K562 (cell line): ENCODE results near the gene CLDND1. TPM values are rescaled to one million over a fixed set of nuclear protein-coding genes. Genes with fewer than 3 reads are reported as not detected.

ENCODE experiments used
- ATAC-seq: fragments of 200-7000 bp; cut with Tn5 transposase; 3 replicates; pipeline ENCODE4 v1.9.1; 2020; ENCODE audit warnings: moderate library complexity
- BruUV-seq: library from RNA; stranded (reverse); fragments of 400-500 nt; replicated peaks from 2 replicates; lab custom pipeline; 2021; lab: Mats Ljungman, UMichigan
- CTCF ChIA-PET: fragments of 300-600 bp; formaldehyde crosslinking; extraction: SDS; loops from one replicate; lab custom pipeline; 2021; ENCODE audit warnings: low intra/inter-chr PET ratio; lab: Yijun Ruan, JAX
- POLR2A ChIA-PET: fragments of 300-600, 350-650 bp; sonication (Branson Sonifier 250); formaldehyde crosslinking; extraction: SDS; loops from one replicate; lab custom pipeline; 2021; ENCODE audit warnings: antibody characterized with exemption, inconsistent platforms; lab: Yijun Ruan, JAX
- DNase-seq, 4 experiments: peaks; one replicate each; pipeline versions ENCODE4 v3.0.0 to v3.0.0-alpha.2; 2011 to 2018; ENCODE audit warnings: low spot score in 3 of 4, mixed read lengths in 3 of 4; ENCODE audit errors: extremely low read depth in 1 of 4
- FAIRE-seq: peaks from 2 replicates; lab custom pipeline; 2011; peaks lifted over from hg19 to GRCh38; lab: Jason Lieb, UNC
- H2AFZ ChIP-seq: 2 replicates; pipeline ENCODE4 v1.6.0; 2011; ENCODE audit warnings: low read depth, low read length, control low read depth, inconsistent platforms
- H3K27ac ChIP-seq: fragments of 200-600 bp; 3 replicates; pipeline ENCODE4 v1.8.0; 2011; ENCODE audit warnings: low read depth, mild to moderate bottlenecking, control low read depth, inconsistent platforms, low read length, moderate library complexity, mixed read lengths; ENCODE audit errors: extremely low read depth
- H3K27me3 ChIP-seq, 2 experiments: fragments of 300-600 bp in 1 of 2; 2 replicates in 1 of 2; 3 replicates in 1 of 2; pipeline versions ENCODE4 v1.6.0 to v1.8.0; 2011; ENCODE audit warnings: inconsistent platforms in 2 of 2, low read length in 2 of 2, mild to moderate bottlenecking in 1 of 2, mixed read lengths in 1 of 2, moderate library complexity in 1 of 2; ENCODE audit not compliant: control insufficient read depth in 2 of 2, insufficient read depth in 2 of 2
- H3K36me3 ChIP-seq: fragments of 300-600 bp; 3 replicates; pipeline ENCODE4 v1.8.0; 2011; ENCODE audit warnings: mild to moderate bottlenecking, low read length, inconsistent platforms; ENCODE audit not compliant: control insufficient read depth, insufficient read depth
- H3K4me1 ChIP-seq, 2 experiments: fragments of 200-600 bp in 1 of 2; replicated peaks in 1 of 2; 2 replicates in 1 of 2; 3 replicates in 1 of 2; pipeline versions ENCODE4 v1.5.1 to v1.8.0; 2011; ENCODE audit warnings: inconsistent platforms in 2 of 2, low read length in 2 of 2, mild to moderate bottlenecking in 1 of 2, mixed read lengths in 1 of 2, moderate library complexity in 1 of 2; ENCODE audit not compliant: control insufficient read depth in 2 of 2, insufficient read depth in 2 of 2
- H3K4me2 ChIP-seq: 2 replicates; pipeline ENCODE4 v1.6.1; 2011; ENCODE audit warnings: low read length, control low read depth, inconsistent platforms, mixed read lengths; ENCODE audit not compliant: insufficient read depth
- H3K4me3 ChIP-seq: fragments of 200-600 bp; sonication (generic), shearing (Covaris generic); 2 replicates; pipeline ENCODE4 v1.5.1; 2016; ENCODE audit warnings: control low read depth, inconsistent platforms
- H3K79me2 ChIP-seq: fragments of 200-600 bp; 3 replicates; pipeline ENCODE4 v1.8.0; 2011; ENCODE audit warnings: low read length, inconsistent platforms; ENCODE audit not compliant: control insufficient read depth, insufficient read depth
- H3K9ac ChIP-seq, 2 experiments: 2 replicates each; pipeline versions ENCODE4 v1.6.0 to v1.6.1; 2011; ENCODE audit warnings: low read depth in 2 of 2, low read length in 2 of 2, control low read depth in 1 of 2, inconsistent platforms in 1 of 2, mild to moderate bottlenecking in 1 of 2, mixed read lengths in 1 of 2; ENCODE audit not compliant: insufficient read depth in 1 of 2
- H3K9me1 ChIP-seq: one replicate; pipeline ENCODE4 v1.6.0; 2011; ENCODE audit warnings: inconsistent platforms, mild to moderate bottlenecking, low read length, moderate library complexity; ENCODE audit not compliant: control insufficient read depth, insufficient read depth
- H3K9me3 ChIP-seq: replicated peaks from 2 replicates; pipeline ENCODE4 v1.5.1; 2011; ENCODE audit warnings: low read depth, low read length, inconsistent platforms; ENCODE audit not compliant: control insufficient read depth, insufficient read depth
- H4K20me1 ChIP-seq: replicated peaks from 2 replicates; pipeline ENCODE4 v1.6.1; 2011; ENCODE audit warnings: low read length, inconsistent platforms, mixed read lengths; ENCODE audit not compliant: control insufficient read depth, insufficient read depth
- NCOA2 ChIP-seq, 2 experiments: fragments of 450-650 bp; IDR thresholded peaks; 2 replicates each; pipeline ENCODE4 v1.6.1; 2018; ENCODE audit warnings: mild to moderate bottlenecking in 2 of 2, moderate library complexity in 1 of 2; ENCODE audit not compliant: partially characterized antibody in 2 of 2
- NFXL1 ChIP-seq: fragments of 450-650 bp; formaldehyde crosslinking; IDR thresholded peaks from 2 replicates; pipeline ENCODE4 v1.4.0; 2021; ENCODE audit warnings: mild to moderate bottlenecking
- PHB2 ChIP-seq: fragments of 450-650 bp; IDR thresholded peaks from 2 replicates; pipeline ENCODE4 v1.6.1; 2017; ENCODE audit warnings: low read depth
- PURB ChIP-seq: sonication (generic); formaldehyde crosslinking; IDR thresholded peaks from 2 replicates; pipeline ENCODE4 v1.9.0; 2021; ENCODE audit warnings: low read depth, mild to moderate bottlenecking, missing genetic modification reagents
- RFX5 ChIP-seq: IDR thresholded peaks from 2 replicates; pipeline ENCODE4 v1.6.1; 2011; ENCODE audit warnings: low read depth, mild to moderate bottlenecking, improper control_type of control experiment, low read length
- SNIP1 ChIP-seq: fragments of 450-650 bp; IDR thresholded peaks from 2 replicates; pipeline ENCODE4 v1.7.1; 2017; ENCODE audit warnings: low read depth, mild to moderate bottlenecking
- SPI1 ChIP-seq: IDR thresholded peaks from 2 replicates; pipeline ENCODE4 v1.6.1; 2011; ENCODE audit warnings: low read depth, low read length, control low read depth, borderline replicate concordance
- TAF15 ChIP-seq: fragments of 200-400 bp; formaldehyde crosslinking; IDR thresholded peaks from 2 replicates; pipeline ENCODE4 v1.6.1; 2017; ENCODE audit warnings: mild to moderate bottlenecking, low read depth, low read length, moderate library complexity
- TBL1XR1 ChIP-seq, 2 experiments: IDR thresholded peaks; 2 replicates each; pipeline ENCODE4 v1.6.1; 2012; ENCODE audit warnings: improper control_type of control experiment in 2 of 2, low read length in 2 of 2, mild to moderate bottlenecking in 1 of 2
- ZBTB8A ChIP-seq: fragments of 450-650 bp; IDR thresholded peaks from 2 replicates; pipeline ENCODE4 v1.6.1; 2018; ENCODE audit warnings: mild to moderate bottlenecking, moderate library complexity; ENCODE audit not compliant: partially characterized antibody
- ZC3H11A ChIP-seq: IDR thresholded peaks from 2 replicates; pipeline ENCODE4 v1.6.1; 2012; ENCODE audit warnings: low read depth, low read length, improper control_type of control experiment
- ZNF431 ChIP-seq: sonication (generic); formaldehyde crosslinking; IDR thresholded peaks from 2 replicates; pipeline ENCODE4 v1.8.0; 2022; ENCODE audit warnings: mild to moderate bottlenecking, missing genetic modification reagents
- ZNF668 ChIP-seq: fragments of 250-450 bp; sonication (Bioruptor Pico); IDR thresholded peaks from 2 replicates; pipeline ENCODE4 v1.8.0; 2022; ENCODE audit warnings: mild to moderate bottlenecking, inconsistent platforms
- WGBS: fragments of 100-300 bp; shearing (Covaris generic); methylation state at CpG from one replicate; pipeline ENCODE4 v1.1.6; 2016; ENCODE audit warnings: low coverage, mixed read lengths; ENCODE audit not compliant: insufficient coverage; ENCODE audit errors: missing lambda C conversion rate; 5-methylcytosine and 5-hydroxymethylcytosine counted together
- in situ Hi-C: fragments of 300-500 bp; cut with MboI; formaldehyde crosslinking; loops from 4 replicates; pipeline ENCODE4 v1.15.0; 2018; ENCODE audit warnings: inconsistent platforms, mixed read lengths
- intact Hi-C: fragments of 100-400 bp; cut with micrococcal nuclease; formaldehyde crosslinking; loops from 2 replicates; pipeline ENCODE4 v1.14.2; 2022
- polyA plus RNA-seq, 8 experiments: library from polyadenylated mRNA; depleted of rRNA in 4 of 8; stranded (reverse) in 5 of 8; unstranded in 3 of 8; fragments of >200 nt; fragmentation: Nextera tagmentation in 2 of 8; fragmentation: Illumina TruSeq in 1 of 8; extraction: Ambion mirVana in 2 of 8; extraction: Trizol in 1 of 8; gene quantifications; 2 replicates each; pipeline versions ENCODE4 v1.2.1 to v1.2.3, GENCODE V29; 2011 to 2014; ENCODE audit warnings: inconsistent platforms in 1 of 8, missing spikeins in 1 of 8
- total RNA-seq, 7 experiments: library from RNA; depleted of rRNA in 6 of 7; stranded (reverse); fragments of >200 nt in 6 of 7; fragmentation: Illumina TruSeq in 2 of 7; extraction: Trizol in 2 of 7; gene quantifications; 2 replicates each; pipeline versions ENCODE4 v1.2.1 to v1.2.3, GENCODE V29; 2011 to 2021; ENCODE audit warnings: low replicate concordance in 1 of 7
- TF ChIP-seq, protein P1 (sequence below): fragments of 450-650 bp; formaldehyde crosslinking; IDR thresholded peaks from 2 replicates; pipeline ENCODE4 v1.4.0; 2020; ENCODE audit warnings: mild to moderate bottlenecking
- TF ChIP-seq, protein P2 (sequence below): sonication (generic); formaldehyde crosslinking; IDR thresholded peaks from 2 replicates; pipeline ENCODE4 v1.8.0; 2022; ENCODE audit warnings: missing genetic modification reagents, mild to moderate bottlenecking, borderline replicate concordance
- TF ChIP-seq, protein P3 (sequence below): fragments of 250-450 bp; sonication (Bioruptor Pico); IDR thresholded peaks from 2 replicates; pipeline ENCODE4 v1.9.0; 2021; ENCODE audit warnings: mild to moderate bottlenecking, inconsistent platforms

The CLDND1 gene
- total and polyA plus RNA-seq, 9 of the 15 experiments (the other 6 are each of a cell fraction or from before 2014, with no cell fraction given), result 29.2 to 141 (median 60.7) TPM

DNA sequence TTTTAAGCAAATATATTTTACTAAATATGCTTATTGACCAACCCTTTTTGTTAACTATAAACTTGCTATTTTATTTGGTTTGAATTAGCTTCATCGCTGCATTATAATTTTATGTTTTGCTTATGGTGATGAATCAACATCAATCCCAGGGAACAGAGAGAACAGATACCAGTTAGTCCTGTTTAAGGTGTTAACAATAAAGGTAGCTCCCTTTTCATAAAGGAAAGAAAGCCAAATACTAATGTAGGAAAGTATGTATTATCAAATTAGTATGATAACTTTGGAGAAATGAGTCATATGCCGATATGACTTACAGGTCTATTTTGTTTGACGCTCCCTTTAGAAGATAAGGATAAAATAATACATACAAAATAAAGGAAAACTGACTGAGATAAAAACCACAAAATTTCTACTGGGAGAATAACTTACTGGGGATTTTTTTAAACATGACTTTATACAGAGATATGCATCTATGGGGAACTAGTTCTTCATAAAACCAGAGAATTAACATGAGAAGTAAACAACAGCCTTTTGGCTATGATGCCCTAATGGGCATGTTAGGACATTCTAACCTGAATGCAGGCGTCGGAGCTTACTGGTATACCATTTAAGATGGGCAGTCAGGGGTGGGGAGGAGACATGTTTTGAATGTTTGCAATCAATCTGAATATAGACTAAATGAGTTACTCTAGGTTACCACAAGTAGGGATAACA, 20.7 kb downstream of the CLDND1 start:
- Histone ChIP-seq H3K27ac (no peak overlapping the region), H3K9me3 (no peaks in the 10 kb centered on the region), H3K4me3 (no peak overlapping the region), H2AFZ (no peak overlapping the region; the same call in 1 of the 2 replicates), H3K27me3 (no peaks in the 10 kb centered on the region), H3K79me2 (no peaks in the 10 kb centered on the region), H3K36me3 (no peaks in the 10 kb centered on the region), H3K4me1 (peaks cover 0 to 5% of the 10 kb centered on the region in 2 experiments; a peak in 1 of 5 replicates), H3K9me1 (no peaks in the 10 kb centered on the region), H3K9ac (no peak overlapping the region), H3K4me2 (no peak overlapping the region), H4K20me1 (no peaks in the 10 kb centered on the region)
- ChIA-PET POLR2A (no interaction called here), CTCF (no interaction called here)
- 13% methylated on average over 3 of the region's 5 CpGs for WGBS
- in situ Hi-C loops (no loop called here), intact Hi-C loops (no loop called here)
- TF ChIP-seq, protein P1, sequence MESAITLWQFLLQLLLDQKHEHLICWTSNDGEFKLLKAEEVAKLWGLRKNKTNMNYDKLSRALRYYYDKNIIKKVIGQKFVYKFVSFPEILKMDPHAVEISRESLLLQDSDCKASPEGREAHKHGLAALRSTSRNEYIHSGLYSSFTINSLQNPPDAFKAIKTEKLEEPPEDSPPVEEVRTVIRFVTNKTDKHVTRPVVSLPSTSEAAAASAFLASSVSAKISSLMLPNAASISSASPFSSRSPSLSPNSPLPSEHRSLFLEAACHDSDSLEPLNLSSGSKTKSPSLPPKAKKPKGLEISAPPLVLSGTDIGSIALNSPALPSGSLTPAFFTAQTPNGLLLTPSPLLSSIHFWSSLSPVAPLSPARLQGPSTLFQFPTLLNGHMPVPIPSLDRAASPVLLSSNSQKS (CRISPR knock-in tag), result no peak
- no peak for TF ChIP-seq PHB2
- TF ChIP-seq SNIP1, result no peak
- TF ChIP-seq PURB, result no peak
- no peak for TF ChIP-seq TAF15
- TF ChIP-seq ZNF668 (CRISPR knock-in tag), result no peak
- TF ChIP-seq SPI1, result no peak
- TF ChIP-seq, protein P2, sequence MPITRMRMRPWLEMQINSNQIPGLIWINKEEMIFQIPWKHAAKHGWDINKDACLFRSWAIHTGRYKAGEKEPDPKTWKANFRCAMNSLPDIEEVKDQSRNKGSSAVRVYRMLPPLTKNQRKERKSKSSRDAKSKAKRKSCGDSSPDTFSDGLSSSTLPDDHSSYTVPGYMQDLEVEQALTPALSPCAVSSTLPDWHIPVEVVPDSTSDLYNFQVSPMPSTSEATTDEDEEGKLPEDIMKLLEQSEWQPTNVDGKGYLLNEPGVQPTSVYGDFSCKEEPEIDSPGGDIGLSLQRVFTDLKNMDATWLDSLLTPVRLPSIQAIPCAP (CRISPR knock-in tag), result no peak
- TF ChIP-seq, protein P3, sequence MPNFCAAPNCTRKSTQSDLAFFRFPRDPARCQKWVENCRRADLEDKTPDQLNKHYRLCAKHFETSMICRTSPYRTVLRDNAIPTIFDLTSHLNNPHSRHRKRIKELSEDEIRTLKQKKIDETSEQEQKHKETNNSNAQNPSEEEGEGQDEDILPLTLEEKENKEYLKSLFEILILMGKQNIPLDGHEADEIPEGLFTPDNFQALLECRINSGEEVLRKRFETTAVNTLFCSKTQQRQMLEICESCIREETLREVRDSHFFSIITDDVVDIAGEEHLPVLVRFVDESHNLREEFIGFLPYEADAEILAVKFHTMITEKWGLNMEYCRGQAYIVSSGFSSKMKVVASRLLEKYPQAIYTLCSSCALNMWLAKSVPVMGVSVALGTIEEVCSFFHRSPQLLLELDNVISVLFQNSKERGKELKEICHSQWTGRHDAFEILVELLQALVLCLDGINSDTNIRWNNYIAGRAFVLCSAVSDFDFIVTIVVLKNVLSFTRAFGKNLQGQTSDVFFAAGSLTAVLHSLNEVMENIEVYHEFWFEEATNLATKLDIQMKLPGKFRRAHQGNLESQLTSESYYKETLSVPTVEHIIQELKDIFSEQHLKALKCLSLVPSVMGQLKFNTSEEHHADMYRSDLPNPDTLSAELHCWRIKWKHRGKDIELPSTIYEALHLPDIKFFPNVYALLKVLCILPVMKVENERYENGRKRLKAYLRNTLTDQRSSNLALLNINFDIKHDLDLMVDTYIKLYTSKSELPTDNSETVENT, result no peak
- TF ChIP-seq TBL1XR1 (IDR thresholded peaks at IDR 0.05; ENCODE audit: low read length in 2 of 2), result no peak
- no peak for TF ChIP-seq NFXL1 (CRISPR knock-in tag)
- no peak for TF ChIP-seq ZBTB8A
- TF ChIP-seq ZC3H11A, result no peak
- TF ChIP-seq RFX5, result no peak
- no peak for TF ChIP-seq ZNF431 (CRISPR knock-in tag)
- no peak for TF ChIP-seq NCOA2 (IDR thresholded peaks at IDR 0.05; ENCODE audit: partially characterized antibody in 2 of 2)
- DNase-seq (no peak), FAIRE-seq (no peak), ATAC-seq (no peak)
- BruUV-seq, result no TSS peak
